ENCODE measurements around the gene MSH2.

MSH2 gene

DNA sequence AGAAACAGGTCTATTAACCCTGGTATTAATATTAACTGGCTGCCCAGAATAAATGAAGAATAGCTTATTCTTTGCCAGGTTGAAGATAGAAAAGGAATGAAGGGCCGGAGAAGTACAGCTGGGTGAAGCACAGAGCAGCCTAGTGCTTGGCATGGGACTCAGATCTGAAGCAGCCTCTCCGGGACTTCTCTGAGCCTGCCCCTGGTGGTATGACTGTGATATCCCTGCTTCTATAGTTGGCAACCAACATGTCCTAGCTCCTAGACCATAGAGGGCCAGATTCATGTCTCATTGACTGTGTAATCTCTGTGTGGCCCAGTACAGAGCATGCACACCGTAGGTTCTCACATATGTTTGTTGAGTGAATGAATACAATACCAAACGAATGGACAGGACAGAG lies 107.8 kb downstream of the MSH2 start:
- no peak for DNase-seq

- DNase-seq, result no peak
These were observed 109.7 kb downstream of the MSH2 start for GRCh38 chr2:47512581-47513083.

DNA sequence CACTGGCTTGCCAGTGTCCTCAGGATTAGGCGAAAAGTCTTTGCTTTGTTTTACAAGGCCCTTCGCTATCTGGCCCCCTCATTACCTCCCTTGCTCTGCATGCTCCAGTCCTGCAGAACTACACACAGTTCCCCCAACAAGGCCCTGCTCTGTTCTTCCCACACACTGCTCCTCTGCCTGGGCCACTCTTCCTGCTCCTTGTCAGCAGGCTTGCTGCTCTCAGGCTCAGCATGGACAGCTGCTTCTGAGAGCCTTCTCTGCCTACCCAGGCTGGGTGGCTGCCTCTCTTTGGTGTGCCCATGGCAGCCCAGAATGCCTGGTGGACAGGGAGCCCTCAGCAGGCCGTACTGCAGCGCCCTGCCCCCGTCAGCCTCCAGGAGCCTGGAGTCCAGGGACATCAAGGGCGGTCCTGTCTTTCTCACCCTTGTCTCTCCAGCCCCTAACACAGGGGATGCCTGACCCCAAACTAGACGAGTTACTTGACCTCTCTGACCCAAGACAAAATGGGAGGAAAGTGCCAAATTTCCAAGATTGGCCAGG lies 111.1 kb downstream of the MSH2 start:
- no peak for DNase-seq

DNA sequence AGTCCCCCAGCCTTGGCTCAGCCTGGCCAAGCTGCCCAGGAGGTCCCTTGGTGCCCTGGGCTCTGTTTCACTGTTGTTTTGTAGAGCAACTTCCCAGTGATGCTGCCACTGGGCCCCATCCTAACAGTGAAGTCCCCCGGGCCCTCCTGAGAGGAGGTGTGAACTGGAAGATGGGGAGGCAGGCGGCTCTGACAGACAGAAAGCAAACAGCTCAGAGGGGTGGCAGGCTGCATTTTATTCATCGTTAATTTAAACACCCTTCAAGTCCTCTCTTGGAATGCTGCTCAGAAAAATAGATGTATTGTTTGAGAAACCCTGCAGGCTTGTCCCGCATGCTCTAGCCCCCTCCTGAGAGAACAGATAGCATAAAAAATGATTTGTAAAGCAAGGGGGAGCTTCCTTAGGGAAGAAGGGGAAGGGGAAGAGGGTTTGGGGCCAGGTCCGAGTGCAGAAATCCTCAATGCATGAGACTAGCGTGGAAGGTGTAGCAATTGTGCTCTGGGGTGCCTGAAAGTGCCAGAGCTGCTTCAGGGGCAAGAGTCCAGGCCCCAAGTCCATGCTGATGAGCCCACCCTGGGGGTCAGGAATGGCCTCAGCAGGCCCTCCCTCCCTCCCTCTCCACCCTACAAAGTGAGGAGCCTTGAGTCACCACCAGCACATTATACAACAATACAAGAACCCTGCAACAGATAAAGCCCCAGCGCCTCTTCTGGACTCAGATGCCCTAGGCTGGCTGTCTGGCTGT lies 113.6 kb downstream of the MSH2 start:
- DNase-seq, result no peak

DNA sequence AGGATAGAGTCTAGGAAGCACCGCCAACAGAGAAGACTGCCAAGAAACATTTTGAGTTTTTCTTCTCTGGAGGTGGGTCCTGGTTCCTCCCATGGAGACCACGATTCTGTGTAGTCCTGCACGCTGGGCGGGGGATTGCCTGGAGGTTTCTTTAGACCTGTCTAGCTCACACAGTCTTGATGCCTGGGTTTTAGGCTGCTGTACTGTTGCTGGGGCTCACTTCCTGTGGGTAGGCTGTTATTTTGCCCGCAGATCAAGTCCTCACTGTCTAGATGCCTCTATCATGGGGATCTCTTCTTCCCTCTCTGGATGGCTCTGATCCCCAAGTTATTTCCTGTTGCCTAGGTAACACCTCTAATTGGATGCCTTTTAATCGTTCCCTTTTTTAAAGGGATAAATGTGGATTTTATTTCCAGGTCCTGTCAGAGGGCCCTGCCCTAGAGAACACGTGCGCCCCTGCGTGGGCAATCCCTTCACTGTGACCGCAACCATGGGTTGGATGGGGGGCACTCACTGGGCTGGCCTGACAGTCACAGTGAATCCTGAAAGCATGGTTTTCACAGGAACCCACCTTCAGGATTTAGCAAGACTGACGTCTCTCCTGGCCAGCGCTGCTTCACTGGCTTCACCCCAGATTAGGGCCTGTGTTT lies 115.7 kb downstream of the MSH2 start:
- DNase-seq, result no peak

- DNase-seq, result no peak
These were observed 116.2 kb downstream of the MSH2 start for GRCh38 chr2:47519147-47519537.

DNA sequence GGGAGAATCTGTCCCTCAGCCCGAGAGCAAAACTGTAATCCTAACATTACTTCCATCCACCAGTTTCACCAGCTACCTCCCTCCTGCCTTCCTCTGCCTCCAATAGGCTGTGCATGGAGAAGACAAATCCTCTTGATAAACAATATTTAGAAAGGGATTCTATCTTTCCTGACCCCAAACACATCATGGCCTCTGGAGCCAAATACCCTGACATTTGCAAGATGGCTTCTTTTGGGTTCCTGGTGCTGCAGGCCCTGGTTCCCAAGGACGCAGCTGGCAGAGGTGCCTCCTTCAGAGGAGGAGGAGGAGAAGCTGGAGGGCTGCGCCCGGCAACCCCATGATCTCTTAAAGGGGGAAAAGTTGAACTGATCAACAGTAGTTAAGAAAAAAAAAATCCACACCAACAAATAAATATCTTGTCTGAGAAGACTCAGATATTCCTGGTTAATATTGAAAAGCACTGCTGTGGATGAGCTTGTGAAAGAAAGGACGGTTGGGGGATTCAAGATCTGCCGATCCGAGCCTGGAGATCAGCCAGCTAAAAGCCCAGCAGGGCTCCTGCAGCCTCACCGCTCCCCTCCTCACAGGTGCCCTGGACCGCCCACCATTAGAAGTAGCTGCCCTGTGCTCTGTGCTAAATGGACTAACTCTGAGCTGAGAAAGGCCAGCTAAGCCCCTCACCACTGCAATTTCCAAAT lies 116.8 kb downstream of the MSH2 start:
- no peak for DNase-seq

- peak; percentile 10 for DNase-seq
These were observed 117.3 kb downstream of the MSH2 start for GRCh38 chr2:47520302-47520630.

- DNase-seq, result peak; percentile 86
These were observed 118.1 kb downstream of the MSH2 start for GRCh38 chr2:47520825-47521665.

DNA sequence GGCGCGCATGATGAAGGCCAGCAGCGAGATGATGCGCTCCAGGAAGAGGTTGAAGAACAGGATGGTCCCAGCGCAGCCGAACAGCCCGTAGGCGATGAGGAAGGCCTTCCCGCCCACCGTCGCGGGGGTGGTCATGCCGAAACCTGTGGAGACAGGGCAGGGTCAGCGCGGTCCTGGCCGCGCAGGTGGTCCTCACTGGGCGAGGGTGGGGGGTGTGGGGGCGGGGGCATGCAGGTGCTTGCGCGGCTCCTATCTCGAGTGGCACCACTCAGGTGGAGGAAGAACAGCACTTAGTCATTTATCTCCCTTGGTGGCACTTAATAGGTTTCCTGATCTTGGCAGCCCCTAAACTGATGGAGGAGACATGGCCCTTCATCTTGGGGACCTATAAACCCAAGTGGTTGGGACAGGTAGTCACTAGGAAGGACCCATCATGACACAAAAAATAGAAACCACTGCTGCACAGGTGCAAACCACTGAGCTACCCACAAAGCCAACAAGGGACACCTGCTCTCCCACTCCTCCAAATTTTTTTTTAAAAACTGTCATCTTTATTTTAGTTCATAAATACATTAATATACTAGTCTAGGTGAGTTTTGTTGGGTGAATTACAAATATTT lies 118.8 kb downstream of the MSH2 start:
- no peak for DNase-seq

DNA sequence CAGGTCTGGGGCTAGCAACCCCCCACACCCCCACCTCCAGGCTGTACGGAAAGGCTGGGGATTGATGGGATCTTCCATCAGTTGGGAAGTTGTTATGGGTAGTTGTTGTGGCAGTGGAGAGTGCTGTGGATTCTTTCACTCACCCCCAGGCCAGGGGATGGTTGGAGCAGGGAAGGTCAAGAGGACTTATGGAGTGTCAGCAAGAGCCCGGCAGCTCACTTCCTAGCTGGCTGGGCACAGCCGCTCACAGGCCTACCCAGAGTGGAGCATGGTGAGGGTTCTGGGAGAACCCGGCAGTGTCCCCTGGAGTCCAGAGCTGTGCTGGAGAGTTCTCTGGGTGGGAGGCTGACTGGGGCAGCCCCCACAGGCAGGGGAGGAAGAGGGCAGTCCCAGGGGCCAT lies 122.2 kb downstream of the MSH2 start:
- DNase-seq, result no peak

DNA sequence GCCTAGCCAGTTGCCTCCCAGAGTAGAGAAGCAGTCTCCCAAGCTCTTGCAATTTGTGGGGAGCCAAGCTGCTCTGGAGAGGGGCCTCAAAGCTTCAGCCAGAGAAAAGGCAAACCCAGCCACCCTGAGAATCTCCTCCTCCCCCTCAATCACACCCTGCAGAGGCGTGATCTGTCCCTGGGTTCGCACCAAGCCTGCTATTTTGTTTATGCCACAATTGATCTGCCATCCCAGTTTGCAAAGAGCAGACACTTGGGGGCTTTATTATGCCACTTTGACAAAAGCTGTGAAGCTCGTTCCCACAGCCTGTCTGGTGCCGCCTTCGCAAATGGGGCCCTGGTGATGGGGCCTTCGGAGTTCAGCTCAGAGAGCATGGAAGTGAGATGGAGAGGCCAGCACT lies 125.5 kb downstream of the MSH2 start:
- no peak for DNase-seq

- DNase-seq, result no peak
These were observed 125.9 kb downstream of the MSH2 start for GRCh38 chr2:47528874-47529273.

GRCh38 chr2:47530105-47530760 lies 127.3 kb downstream of the MSH2 start:
- no peak for DNase-seq

DNA sequence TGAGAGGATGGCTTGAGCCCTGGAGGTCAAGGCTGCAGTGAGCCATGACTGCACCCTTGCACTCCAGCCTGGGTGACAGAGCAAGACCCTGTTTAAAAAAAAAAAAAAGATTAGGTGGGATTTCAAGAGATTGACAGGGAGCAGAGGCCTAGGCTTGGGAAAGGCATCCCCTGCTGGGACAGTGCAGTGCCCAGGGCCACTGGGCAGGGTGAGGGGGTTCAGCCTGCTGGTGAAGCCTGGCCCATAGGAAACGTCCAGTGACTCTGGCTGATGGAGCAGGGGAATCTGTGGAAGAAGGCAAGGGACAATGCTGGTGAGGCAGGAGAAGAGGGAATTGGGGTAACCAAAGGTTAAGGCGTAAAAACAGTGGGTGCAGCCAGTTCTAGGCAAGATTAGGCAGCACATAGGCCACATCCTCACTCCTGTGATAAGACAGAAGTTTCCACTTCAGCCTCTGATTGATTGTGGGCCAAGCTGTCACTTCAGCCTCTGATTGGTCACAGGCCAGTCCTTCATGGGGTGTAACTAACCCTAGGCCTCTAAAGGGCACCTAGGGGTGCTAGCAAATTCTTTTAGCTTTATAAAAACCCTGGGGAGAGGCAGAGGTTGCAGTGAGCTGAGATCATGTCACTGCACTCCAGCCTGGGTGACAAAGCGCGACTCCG lies 128.6 kb downstream of the MSH2 start:
- no peak for DNase-seq
